GM18907 (cell line): Measurements from ENCODE around the gene NRF1.

Source experiments
- ATAC-seq: cut with Tn5 transposase; IDR thresholded peaks from one replicate; pipeline ENCODE4 v1.9.1; 2021; ENCODE audit warnings: mild to moderate bottlenecking, moderate library complexity; ENCODE audit not compliant: unreplicated experiment

The NRF1 gene

DNA sequence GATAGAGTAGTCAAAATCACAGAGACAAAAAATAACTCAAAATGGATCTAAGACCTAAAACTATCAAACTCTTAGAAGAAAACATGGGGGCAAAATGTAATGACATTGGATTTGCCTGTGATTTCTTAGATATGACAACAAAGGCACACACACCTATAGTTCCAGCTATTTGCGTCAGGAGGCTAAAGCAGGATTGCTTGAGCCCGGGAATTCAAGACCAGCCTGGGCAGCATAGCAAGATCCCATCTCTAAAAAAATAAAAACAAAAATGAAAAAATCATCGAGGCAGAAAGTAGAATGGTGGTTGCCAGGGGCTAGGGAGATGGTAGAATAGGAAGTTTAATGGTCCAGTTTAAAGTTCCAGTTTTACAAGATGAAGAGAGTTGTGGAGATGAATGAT is 113.3 kb downstream of the NRF1 start:
- no peak for ATAC-seq

DNA sequence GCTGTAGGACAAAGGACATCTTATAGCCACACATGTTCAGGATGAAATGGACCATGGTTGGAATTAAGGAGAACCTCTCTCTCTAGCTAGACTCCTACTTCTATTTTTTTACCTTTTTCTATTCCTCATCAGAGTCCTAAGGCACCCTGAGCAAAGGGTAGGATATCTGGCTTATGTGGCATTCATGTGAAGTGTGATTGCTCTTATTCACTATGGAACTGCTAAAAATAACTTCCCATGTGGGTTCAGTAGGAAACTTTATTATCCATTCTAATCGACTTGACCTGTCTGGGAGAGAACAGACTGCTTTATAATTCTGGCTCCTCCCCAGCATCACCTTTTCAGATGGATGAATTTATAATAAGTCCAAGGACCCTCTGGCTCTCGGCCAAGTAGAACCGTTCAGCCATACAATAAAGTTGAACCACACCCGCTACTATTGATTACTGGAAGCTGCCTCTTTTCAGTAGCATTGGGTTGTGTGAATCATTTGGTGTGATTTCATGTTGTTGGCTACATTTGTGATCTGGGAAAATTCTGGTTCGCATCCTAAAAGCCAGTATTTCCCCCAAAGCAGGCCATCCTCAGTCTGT is 117.5 kb downstream of the NRF1 start:
- ATAC-seq: no peak

DNA sequence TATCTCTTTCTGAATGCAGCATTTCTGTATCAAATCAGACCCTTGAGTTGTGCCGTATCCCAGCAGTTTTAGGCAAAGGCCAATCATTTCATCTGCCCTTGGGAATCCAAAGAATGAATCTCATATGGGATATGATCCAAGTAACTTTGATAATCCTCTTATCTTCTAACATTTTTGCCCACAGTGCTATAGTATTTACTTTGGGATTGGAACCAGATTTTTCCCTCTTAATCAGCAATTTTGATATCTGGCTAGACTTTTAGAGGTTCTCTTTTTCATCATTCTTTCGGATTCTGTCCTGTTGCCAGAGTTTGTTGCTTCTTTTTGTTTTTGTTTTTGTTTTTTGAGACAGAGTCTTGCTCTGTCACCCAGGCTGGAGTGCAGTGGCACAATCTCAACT is 118.0 kb downstream of the NRF1 start:
- no peak for ATAC-seq

DNA sequence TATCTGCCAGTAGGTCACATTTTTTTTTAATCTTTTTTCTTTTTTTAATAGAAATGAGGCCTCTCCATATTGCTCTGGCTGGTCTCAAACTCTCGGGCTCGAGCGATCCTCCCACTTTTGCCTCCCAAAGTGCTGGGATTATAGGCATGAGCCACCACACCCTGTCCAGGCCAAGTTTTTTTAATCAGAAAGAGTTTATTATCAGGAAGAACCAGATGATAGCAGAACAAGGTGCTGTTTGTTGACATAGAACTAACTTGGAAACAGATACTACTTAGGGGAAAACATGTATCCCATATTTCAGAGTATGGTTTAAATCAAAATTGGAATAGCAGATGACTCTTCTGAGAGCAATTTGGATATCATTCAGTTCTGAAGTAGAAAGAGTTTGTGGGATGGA is 118.6 kb downstream of the NRF1 start:
- ATAC-seq: no peak

DNA sequence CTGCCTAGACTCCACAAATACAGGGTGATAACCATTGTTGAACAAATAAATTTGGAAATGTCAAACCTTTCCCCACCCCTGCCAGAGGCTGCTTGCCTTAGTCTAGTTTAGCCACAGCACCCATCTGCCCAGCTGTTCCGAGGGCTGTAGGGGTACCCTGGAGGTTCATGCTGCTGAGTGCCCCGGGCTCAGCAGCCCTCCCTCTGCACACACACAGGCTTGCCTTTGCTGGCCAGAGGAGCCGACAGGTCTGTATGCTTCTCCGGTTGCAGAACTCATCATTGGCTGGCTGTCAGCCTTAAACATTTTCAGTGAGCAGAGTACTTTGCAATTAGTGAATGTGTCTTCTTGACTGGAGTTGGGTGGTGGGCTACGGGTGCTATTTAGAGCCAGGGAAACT is 122.9 kb downstream of the NRF1 start:
- ATAC-seq: no peak

DNA sequence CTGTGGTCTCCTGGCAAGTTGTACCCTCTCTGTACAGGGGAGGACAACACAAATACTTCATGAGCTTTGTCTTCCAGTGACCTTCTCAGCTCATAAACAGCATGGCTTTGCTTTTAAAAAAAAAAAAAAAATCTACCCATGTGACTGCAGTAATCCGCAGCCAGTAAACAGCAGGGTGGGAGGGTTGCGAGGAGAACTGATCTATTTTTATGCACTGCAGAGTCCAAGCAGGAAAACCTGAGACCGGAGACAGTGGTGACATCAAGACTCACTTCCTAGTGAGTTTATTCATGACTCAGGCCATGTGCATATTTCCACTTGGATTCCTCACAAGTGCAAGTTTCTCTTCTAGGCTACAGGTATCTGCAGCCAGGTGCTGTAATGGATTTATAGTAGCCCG is 127.9 kb downstream of the NRF1 start:
- ATAC-seq: no peak

DNA sequence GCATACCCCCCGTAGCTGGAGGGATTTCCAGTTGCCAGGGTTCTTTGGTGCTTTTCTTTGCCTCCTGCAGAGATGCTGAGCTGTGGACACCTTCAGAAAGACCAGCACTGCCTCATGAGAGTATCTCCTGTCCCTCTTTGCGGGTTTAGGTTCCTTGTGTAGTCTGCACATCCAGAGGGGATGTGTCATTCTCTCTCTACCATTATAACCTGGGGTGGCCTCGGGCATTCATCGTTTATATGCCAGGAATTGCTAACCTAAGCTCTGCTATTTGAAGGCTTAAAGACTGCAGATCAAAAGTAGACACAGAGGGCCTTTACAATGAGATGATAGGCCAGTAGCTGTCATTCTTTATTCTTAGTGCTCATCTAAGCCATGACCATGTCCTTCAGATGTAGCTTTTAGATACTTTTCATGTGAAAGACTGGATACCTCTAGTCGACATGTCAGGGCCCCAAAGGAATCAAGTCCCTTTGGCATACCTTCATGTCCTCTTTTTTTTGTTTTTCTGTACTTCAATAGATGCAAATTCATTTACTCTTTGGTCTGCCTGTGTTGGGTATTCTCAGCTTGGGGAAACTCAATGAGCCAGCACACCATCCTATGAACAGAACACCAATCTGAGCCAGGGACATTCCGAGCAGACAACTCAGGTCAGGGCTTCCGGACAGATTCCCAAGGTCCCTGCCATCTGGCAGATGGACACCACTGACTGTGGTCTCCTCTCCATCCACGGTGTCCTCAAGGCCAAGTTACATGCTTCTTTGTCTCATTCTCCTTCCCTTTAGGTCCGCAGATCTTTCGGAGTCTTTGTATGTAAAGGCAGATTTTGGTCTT is 129.3 kb downstream of the NRF1 start:
- ATAC-seq: no peak

DNA sequence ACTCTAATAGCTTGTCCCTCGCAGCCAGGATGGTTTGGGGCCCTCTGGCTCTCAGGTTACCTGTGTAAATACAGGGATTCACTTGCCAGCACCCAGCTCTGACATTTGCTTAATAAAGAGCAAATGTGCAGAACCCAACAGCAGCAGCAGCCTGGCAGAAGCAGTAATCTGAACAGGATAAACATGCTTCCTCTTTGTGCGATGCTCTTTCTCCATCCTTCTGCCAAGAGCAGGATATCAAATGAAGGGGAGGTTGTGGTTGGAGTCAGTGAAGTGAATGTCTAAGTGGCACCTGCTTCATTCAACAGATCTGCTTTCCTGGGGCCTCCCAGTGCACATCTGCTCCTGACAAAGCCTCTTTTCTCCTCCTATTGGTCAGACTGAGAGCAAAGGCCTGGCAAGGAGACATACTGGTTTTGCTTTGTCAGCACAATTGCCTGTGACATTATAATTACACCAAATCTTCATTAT is 130.3 kb downstream of the NRF1 start:
- no peak for ATAC-seq

DNA sequence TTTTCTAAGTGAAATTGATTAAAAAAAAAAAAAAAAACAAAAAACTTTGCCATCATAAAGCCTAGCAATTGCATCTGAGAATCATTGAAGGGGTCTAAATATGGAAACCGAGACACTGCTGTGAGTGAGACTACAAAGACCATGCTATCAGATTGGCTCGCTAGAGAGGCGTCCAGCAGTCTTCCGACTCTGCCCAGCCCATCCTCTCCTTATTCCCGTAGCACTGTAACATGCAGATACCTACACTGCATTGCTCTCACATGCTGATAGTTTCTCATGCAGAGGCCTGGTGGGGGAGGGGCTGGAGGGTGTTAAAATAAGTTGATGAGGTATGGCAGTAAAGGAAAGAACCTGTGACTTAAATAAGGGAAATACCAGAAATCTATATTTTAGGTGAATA is 130.7 kb downstream of the NRF1 start:
- ATAC-seq: no peak

DNA sequence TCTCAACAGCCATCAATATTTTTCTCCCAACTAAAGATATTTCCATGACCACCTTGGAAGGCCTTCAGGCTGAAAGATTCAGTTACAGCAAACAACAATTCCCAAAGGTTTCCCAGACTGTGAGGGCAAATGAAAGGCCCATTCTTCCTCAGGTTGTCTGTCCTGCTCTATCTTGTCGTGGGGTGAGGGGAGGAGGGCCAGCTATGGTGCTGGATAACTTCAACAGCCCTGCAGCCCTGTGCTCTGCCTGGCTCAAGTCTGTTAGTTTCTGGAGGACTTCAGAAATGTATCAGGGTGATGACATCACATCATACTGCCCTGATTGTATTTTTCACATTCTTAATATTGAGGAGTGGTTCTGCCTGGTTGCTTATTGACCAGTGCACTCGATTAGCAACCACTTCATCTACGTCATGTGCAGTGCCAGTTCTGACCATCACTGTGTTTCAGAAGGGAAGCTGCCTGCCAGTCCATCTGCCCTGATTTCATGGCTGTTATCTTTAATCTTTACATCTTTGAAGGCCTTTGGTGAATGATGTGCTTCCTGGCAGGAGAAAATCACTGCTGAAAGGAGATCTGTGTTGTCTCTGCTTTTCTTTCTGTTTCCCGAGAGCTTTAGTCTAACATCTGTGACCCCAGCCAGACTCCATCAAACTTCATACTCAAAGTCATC is 135.5 kb downstream of the NRF1 start:
- ATAC-seq: no peak

DNA sequence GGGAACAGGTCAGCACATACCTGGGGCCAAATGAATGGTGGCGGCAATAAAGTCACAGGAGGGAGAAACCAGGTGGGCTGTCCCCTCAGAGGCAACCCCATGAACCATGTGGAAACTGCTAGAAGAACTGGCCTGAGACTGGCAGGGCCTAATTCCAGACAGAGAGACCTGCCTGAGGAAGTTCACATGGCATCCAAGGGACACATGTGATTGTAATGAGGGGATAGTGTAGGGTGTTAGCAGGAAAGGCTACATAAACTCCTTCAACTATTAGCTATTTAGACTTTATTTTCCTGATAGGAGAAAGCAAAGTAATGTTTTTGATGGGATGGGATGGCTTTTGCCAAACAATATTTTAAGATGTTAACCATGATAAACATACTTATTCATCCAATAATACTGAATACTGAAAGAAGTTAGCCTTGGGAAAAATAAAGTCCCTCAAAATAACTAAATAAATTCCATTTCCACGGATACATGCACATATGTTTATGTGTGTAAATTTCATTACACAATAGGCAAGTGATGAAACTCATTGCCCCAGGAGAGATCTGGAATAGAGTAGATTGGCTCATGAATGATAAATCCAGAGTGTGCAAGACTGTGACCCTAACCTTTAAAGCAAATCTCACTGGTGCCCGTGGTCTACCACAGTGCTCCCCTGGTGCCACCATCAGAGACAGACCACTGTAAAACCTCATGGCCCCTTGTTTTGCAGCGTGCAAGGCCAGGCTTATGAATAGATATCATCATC is 137.0 kb downstream of the NRF1 start:
- no peak for ATAC-seq

DNA sequence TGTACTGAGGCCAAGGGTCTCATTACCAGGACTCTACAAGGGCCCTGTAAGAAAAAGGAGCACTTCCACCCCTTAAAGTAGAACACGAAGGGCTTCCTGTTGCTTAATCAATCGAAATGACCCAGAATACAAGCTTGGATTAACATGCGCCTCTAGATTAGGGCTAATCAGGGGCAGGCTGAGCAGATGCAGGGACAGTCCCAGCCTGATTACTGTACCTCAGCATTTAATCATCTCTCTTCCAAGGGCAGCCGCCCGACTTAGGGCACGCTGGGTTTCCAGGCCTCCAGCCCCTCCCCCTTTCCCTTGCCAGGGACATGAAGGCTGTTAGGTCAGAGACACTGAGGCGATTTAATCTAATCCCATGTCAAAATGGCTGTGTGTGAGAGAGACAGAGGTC is 138.6 kb downstream of the NRF1 start:
- ATAC-seq: no peak

DNA sequence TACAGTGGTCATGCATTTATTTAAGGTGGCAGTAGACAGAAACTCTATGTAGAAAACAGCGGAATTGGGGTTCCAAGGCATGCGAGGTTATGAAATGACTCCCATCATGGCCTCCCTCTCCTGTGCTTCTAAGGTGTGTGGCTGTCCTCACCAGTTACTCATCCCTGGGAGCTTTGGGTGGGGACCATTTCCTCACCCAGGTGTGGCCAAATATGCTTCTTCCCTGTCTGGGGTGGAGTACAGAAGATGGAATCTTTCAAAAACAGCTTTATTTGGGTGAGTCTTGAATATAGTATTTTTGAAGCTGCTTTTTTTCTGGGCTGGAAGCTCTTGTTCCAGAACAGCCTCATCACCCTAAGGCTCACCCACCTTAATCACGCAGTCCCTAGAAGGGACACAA is 139.0 kb downstream of the NRF1 start:
- ATAC-seq: no peak

DNA sequence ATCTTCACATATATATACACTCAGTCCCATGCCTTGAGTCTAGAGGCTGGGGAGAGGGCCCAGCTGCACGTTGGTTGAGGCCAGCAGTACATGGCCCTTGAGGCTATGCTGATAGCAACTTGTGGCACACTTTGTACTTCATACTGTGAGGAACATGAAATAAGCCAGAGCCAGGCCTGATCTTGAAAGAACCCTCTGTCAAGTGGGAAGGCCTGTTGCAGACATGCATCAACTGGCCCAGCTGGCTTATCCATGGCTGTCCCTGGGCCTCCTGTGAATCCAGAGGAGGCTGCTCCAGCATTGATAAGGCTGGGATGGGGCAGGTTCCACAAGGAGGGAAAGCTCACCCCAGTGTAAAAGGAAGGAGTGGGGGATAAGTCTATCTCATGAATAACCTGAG is 140.4 kb downstream of the NRF1 start:
- no peak for ATAC-seq

DNA sequence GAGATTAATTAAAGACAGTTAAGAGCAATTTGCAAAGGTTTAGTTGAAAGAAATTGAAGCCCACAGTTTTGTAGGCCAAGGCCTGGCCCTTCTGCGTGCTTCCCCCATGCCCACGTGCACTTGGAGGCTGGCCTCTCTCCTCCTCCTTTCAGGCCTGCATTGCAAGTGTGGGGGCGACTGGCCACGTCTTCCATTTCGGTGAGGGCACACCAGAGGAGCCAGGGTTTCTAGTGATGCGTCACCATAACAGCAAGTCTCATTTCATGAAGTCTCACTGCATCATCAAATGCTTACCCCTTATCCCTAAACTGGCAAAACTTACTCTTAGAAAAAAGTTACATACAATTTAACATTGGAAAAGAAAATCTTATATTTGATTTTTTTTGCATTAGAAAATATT is 141.2 kb downstream of the NRF1 start:
- no peak for ATAC-seq

DNA sequence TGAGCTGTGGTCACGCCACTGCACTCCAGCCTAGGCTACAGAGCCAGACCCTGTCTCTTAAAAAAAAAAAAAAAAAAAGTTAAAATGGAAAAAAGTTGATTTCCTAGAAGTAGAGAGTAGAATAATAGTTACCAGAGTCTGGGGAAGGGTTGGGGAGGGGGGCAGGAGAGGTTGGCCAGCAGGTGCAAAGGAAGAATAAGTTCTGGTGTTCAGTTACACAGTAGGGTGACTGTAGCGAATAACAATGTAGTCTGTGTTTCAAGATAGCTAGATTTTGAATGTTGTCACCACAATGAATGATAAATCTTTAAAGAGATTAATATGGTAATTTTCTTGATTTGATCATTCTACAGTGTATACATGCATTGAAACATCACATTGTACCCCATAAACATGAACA is 142.9 kb downstream of the NRF1 start:
- ATAC-seq: no peak

DNA sequence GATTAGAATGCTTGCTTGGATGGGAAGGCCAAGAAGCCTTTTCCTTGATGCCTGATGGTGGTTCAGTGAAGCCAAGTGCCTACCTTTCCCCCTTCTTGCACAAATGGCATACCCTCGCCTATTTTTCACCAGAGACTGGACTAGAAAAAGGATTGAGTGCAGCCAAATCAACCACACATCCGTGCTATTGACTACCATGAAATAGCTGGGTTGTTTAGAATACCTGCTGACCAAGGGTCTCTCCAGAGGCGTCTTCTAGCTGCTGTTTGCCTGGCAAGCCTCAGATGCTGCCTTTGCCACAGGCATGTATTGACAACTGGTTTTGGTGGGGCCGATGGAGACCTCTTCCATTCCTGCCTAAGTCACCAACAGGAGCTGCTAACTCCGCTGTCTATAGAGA is 146.5 kb downstream of the NRF1 start:
- ATAC-seq: no peak

DNA sequence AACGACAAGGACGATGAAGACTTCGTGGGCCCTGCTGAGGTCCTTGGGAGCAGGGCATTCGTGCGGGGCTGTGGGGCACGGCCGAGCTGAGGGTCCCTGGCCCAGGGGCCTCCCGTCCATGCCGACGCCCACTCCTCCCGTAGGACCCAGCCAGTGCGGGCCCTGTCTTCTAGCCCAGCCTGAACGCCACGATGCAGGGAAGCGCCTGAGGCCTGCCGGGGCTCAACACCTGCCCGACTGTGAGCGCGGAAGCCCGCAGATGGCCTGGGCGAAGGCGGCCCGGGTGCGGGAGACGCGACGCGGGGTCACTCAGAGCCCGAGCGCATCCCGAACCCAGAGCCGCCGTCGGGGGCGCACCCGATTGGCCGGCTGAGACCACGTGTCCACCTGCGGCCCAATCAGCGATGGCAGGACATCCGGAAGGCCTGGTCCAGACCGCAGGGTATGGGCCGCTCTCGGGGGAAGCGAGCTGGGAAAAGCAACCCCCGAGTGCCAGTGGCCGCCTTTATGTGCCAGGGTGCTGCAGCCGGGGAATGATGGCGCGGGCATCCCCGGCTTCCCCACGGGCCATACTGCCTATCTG is 151.0 kb downstream of the NRF1 start:
- ATAC-seq: no peak

DNA sequence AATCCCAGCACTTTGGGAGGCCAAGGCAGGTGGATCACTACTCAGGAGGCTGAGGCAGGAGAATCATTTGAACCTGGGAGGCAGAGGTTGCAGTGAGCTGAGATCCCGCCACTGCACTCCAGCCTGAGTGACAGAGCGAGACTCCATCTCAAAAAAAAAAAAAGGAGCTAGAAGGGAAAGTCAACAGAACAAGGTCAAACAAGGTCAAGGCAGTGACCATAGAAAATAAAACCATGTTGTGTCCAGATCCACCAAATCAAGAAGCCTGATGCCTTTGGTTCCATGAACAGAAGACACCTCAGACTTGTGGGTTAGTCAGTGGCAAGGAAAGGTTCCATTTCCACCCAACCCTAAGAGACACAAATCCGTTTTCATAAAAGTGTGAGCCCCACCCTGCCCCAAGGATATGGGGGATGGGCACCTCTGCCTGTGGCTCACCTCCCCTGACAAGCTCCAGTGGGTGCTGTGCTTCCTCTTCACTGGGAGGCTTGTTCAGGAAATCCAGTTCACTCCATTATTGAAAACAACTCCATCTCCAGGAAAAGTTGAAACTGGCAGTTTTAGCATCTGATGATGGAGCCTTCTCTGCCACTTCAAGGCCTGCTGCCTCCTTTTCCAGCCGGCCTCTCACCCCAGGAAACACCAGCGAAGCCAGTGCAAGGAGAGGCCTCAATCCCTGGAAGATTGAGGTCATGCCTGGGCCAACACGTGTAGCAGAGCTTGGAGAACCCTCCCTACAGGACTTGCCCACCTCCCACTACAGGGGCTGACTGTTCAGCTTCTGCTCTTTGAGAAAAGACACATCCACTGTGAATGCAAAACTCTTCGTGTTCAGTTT is 152.9 kb downstream of the NRF1 start:
- ATAC-seq: no peak

DNA sequence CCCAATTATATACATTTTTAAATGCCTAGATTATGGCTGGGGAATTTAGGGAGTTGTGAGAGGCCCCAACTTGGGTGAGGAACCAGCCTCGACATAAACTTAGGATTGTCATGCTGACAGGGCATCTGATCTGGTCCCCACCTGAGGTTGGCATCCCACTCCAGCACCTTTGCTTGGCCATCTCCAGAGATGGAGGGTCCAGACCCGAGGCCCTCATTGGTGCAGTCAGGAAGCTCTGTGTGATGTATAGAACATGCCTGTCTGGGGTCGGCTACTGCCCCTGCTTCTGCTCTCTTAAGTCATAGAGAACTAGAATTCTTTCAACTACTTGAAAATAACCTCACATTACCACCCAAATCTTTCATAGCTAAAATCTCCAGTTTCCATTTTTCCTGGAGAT is 153.8 kb downstream of the NRF1 start:
- ATAC-seq: no peak
